Measurements from ENCODE around the gene DDX52.

The DDX52 gene

DNA sequence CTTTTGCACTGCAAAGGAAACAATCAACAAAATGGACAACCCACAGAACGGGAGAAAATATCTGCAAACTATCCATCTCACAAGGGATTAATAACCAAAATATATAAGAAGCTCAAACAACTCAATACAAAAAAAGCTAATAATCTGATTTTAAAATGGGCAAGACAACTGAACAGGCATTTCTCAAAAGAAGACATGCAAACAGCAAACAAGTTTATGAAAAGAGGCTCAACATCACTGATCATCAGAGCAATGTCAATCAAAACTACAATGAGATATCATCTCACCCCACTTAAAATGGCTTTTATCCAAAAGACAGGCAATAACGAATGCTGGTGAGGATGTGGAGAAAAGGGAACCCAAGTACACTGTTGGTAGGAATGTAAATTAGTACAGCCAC is 68.8 kb downstream of the DDX52 start:
- no peak for DNase-seq

DNA sequence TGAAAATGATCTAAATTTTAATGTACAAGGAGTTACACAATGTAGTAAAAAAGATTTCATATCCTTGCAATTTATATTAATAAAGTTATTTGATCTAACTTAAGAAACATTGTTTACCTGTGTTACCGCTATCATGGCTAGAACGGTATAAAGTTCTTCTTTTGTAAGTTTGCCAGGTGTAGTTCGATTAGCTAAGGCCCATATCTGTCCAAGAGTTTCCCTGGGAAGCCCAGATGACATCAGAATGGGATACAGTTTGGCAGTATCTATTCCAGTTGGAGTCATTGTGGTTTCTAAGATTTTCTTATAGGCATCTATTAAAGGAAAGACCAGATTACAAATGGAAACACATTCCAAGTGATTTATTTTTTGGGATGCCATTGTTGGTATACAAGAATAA is 71.6 kb downstream of the DDX52 start:
- DNase-seq = no peak

DNA sequence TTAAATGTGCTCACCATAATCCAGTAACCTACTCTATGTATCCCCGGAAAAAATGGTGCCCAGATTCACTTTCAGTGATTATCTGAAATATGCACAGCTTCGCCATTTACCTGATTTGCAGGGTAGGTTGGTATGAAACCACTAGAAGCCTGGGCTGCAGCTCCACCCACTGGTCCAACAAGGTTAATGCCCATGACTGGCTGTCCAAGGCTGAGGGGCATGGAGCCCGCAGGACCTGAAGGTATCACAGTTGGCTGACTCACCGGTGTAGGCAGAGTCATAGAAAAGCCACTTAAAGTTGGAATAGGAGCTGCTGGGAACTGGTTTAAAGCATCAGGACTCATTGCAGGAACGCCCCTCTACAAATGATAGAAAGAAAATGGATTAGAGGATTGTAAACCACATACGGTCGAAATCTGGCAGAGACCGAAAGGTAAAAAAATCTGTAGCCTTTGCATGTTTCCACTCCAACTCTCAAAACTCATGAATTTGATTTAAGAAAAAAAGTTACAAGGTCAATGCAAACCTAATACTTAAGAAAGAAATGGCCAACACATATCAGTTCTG is 72.6 kb downstream of the DDX52 start:
- DNase-seq = peak in 3 of 5 donors; percentile 3 to 12 (median 6)

DNA sequence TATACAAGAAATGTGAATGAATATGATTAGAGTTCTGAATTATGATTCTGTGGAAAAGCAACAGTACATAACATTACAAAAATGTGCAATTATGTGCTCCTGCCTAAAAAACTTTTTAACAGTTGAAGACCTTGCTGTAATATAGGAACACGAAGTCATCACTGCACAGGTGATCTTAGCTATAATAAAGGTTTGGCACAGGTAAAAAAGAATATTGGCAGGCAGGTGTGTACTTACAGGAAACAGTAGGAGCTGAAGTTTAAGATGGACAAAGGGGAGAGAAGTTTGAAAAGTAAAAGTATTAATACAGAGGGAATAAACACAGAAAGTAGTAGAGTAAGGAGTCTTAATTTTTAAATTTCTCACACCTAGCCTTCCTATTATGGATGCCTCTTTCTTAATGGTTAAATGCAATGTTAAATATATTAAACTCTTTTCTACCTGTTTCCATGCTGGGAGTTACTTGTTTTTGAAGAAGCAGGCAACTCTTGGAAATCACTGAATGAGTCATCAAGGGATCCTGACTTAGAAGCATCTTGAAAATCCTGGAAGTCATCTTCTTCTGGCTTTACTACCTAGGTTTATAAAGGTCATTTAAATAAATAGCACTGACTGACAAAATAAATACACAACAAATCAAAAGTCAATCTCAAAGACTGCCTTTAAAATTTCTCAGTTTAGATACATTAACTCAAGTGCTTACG is 74.7 kb downstream of the DDX52 start:
- no peak for DNase-seq

DNA sequence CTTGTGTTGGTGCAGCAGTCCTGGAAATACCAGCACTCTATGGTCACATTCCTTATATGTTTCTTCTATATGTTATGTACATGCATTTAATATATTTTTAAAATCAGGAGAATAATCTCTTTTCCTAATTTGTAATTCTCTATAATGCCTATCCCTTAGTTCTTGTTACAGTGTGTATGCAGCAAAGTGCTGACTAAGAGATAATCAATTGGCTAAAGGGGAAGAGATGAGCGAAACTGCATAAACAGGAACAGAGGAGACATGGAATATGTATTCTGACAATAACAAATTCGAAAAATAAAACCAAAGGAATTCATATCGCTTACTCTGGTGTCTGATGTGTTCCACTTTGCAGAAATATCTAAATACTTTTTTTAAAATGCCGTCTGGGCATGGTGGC is 75.7 kb downstream of the DDX52 start:
- no peak for DNase-seq

DNA sequence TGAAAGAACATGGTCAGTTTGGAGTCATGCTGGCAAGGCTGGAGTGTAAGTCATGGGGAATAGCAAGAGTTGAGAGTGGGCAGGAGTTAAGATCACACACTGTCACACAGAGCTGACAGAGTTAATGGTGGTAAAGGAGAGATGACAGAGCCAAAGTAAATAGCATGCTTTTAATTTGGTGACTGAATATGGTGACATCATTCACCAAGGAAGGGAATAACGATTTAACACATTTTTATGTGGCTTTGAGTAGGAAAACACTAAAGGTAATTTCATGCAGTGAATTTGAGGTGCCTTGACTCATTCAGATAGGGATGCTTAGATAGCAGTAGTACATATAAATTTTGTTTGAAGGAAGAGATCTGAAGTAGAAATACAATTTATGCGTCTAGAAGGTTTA is 76.1 kb downstream of the DDX52 start:
- no peak for DNase-seq

DNA sequence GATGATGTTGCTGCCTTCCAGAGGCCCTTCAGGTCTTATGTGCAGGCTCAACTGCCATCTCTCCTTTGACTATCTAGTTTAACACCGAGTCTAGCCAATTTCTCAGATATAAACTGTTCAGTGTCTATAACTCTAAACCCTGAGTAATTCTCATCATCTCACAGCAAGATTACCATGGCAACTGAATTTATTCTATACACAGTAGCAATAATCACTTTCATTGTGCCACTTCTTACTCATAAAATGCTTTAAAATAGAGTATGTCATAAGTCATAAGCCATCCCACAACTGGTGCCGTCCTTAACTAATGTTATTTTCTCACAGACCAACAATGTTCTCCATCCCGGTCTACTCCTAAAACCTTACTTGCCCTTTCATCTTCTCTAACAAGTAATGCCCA is 79.0 kb downstream of the DDX52 start:
- no peak for DNase-seq

DNA sequence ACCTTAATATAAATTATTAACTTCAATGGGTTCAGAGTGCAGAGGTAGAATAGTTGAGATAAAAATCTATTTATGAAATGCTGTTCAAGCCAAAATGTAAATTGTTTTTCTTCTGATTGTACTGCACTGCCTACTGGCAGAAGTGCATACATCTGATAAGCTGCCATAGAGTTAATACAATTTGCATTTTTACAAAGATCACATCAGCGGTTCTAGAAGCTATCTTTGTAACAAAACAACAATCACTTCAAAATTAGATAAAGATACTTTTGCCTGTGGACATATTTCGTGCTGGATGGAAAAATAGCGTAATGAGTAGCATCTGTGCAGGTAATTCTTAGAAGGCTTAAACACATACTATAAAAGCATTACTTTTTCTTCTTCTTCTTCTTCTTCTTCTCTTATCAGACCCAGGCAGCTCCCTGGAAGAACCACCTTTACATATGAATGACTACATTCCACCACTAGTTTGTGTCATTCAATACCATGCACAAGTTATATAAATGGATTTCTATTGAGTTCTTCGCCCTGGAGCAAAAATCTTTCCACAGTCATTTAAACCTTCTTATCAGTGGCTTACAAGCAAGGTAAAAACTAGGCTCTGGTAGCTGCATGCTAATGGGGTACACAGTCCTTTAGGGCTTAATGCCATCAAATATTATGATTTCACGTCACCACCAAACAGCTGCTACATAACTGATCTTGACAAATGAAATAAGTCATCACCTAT is 81.1 kb downstream of the DDX52 start:
- DNase-seq = no peak

Data from T-helper 1 cell (primary cell).